HG03442 (cell line): ENCODE data around the gene KCNJ15.

ENCODE experiments used
- ATAC-seq: cut with Tn5 transposase; IDR thresholded peaks from one replicate; pipeline ENCODE4 v1.9.1; 2021; ENCODE audit warnings: mild to moderate bottlenecking, moderate library complexity; ENCODE audit not compliant: unreplicated experiment

KCNJ15 gene

GRCh38 chr21:38351961-38352521, 95.2 kb downstream of the KCNJ15 start:
- no peak for ATAC-seq

GRCh38 chr21:38352536-38353219, 95.9 kb downstream of the KCNJ15 start:
- no peak for ATAC-seq

- ATAC-seq: no peak
These were observed 97.4 kb downstream of the KCNJ15 start for GRCh38 chr21:38354231-38354630.

- no peak for ATAC-seq
These were observed 98.0 kb downstream of the KCNJ15 start for GRCh38 chr21:38354746-38355145.

- ATAC-seq: no peak
These were observed 98.6 kb downstream of the KCNJ15 start for GRCh38 chr21:38355353-38355752.

GRCh38 chr21:38355992-38356781, 99.4 kb downstream of the KCNJ15 start:
- no peak for ATAC-seq
